HG03066 (cell line): ENCODE results near the gene GSE1.

Experiments
- ATAC-seq: cut with Tn5 transposase; IDR thresholded peaks from one replicate; pipeline ENCODE4 v1.9.1; 2021; ENCODE audit warnings: low read depth; ENCODE audit not compliant: unreplicated experiment

GSE1 gene

DNA sequence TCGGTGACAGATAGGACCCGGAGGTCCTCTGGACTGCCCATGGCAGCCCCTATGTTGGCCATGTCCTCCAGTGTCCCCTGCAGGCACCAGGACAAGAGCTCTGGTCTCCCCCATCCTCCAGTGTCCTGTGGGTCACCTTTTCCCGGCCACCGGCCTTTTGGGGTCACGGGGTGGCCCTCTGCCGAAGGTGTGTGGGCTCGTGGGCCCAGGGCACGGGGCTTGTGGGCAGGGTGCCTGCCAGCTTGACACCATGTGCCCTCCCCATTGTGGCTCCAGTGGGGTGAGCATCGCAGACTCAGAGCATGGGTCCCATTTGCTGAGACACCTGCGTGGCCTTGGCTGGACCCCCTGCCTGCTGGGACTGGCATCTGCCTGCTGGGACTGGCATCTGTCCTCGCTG, 18.1 kb downstream of the GSE1 start:
- no peak for ATAC-seq

GRCh38 chr16:85631802-85632393, 18.8 kb downstream of the GSE1 start:
- ATAC-seq = no peak

DNA sequence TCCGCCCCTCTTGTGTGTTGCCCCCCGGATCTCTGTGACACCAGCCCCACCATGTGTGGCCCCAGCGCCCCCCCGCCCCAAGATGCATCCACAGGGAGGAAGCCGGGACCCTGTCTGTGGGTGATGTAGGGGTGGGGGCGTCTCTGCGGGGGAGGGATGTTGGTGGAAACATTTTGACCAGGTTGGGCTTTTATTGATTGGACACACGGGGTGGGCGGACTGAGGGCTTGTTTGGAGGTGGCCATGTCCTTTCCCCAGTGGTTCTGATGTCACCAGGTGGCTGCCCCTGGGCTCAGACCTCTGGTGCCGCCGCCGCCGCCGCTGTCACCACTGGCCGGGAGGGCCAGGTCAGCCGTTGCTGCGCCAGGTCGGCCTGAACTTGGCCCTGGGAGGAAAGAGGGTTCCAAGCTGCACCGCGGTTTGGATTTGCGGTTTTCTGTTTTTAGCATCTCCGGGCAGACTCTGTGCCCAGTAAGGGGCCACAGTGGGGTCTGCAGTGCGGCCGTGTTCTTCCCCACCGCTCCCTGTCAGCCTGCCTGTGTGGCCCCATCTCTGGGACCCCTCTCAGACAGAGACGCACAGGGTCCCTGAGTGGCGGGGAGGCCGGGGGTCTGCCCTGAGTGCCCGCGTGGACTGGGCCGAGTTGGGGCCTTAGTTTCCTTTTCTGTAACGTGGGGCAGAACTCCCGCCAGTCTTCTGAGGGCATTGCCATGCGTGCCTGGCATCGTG, 19.8 kb downstream of the GSE1 start:
- ATAC-seq = no peak

GRCh38 chr16:85633438-85633743, 20.3 kb downstream of the GSE1 start:
- ATAC-seq = no peak

GRCh38 chr16:85633888-85634287, 20.8 kb downstream of the GSE1 start:
- no peak for ATAC-seq

- no peak for ATAC-seq
Measured at GRCh38 chr16:85634747-85635544, 21.8 kb downstream of the GSE1 start.

DNA sequence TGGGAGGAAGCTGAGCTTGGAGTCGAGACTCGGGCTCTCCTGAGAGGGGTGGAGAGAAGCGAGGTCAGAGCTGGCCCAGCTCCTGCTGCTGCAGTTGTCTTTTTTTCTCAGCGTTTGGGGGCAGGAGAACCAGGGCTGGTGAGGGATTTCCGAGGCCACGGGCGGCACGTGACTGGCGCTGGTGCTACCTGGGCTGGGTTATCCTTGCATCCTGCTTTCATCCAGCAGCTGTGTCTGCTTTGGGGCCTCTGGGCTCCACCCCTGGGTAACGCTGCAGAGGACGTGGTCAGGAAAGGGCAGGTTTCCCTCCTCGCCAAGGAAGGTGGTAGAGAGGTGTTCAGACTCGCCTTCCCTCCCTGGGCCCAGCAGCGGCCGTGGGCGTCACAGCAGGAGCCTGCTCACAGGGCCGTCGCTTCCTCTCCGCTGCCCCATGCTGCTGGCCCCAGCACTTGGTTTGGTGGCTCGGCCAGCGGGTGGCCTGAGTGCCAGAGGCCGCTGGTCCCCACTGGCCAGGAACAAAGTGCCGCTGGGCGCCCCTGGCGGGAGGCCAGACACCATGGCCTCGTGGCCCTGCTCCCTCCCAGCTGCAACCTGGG, 22.5 kb downstream of the GSE1 start:
- no peak for ATAC-seq

GRCh38 chr16:85636234-85636812, 23.2 kb downstream of the GSE1 start:
- no peak for ATAC-seq

GRCh38 chr16:85637061-85637807, 24.1 kb downstream of the GSE1 start:
- no peak for ATAC-seq

DNA sequence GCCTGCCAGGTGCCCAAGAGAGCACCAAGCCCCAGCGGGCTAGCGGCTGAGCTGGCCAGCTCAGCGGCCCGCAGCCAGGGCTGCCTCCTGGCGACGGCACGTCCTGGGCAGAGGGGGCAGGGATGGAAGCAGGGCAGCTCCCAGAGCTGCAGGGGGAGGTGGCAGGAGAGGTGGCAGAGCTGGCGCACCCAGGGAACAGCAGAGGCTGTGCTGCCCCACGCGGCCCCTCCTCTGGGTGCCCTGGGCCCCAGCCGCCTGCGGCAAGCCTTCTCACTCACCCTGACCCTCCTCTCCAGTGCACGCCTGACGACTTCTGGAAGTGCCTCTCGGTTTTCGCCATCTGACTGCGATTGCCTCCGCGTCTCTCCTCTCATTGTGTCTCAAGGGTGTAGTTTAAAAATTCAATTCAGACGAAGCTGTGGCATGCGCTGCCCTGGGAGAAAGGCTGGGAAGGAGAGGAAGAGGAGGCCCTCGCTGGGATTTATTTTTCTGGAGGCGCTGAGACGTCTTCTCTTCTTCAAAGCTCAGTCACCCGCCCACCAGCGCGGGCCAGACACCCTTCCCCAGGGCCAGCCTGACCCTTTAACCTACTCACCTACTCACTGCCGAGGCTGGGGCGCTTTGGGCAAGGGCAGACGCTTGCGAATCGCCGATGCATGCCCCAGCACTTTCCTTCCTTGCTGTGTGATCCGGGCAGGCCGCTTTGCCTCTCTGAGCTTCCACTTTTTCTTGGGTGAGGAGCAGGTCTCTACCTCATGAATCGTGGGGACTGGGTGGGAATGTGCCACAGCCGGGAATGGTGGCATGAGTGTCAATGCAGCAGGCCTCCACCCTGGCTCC, 24.9 kb downstream of the GSE1 start:
- no peak for ATAC-seq

- no peak for ATAC-seq
Measured at GRCh38 chr16:85638695-85639409, 25.7 kb downstream of the GSE1 start.

GRCh38 chr16:85639529-85640253, 26.6 kb downstream of the GSE1 start:
- ATAC-seq = no peak

DNA sequence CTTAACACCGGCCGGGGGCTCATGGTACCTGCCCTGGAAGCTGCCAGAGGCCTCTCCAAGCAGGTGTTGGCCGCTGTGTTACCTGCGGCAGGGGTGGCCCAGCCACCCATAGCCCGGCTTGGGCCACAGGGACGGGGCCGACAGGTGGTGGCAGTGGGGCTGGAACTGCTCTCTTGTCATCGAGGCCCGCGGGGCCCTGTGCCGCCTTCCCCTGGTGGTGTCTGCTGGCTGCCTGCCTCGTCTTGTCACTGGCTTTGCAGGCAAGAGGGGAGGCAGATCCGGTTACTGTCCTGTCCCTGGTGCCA, 27.1 kb downstream of the GSE1 start:
- no peak for ATAC-seq

GRCh38 chr16:85640585-85640984, 27.5 kb downstream of the GSE1 start:
- no peak for ATAC-seq

GRCh38 chr16:85641305-85641704, 28.2 kb downstream of the GSE1 start:
- no peak for ATAC-seq

GRCh38 chr16:85641776-85642176, 28.7 kb downstream of the GSE1 start:
- no peak for ATAC-seq

DNA sequence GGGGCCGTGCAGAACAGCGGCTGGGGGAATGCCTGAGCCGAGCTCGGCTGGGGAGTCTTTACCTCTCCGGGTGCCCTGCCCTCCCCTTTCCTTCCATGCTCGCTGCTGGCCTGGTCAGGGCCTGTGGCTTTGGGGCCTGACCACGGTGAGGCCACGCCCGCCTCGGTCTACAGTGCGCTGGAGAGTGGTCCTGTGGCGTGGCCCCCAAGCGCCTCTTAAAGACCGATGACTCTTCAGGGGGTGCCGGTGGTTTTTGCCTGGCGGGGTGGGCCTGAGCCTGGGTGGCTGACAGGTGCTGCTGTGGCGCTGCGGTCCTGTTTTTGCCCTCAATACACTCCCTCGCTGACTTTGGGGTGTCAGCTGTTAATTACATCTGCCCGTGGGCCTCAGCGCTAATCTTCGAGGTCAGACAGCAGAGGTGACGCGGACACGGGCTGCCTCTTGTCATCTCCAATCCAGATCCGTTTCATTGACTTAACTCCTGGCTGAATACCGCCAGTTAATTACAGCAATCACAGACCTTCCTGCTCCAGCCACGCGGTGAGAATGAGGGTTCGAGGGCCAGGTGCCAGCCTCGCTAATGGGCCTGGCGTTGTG, 29.7 kb downstream of the GSE1 start:
- no peak for ATAC-seq

DNA sequence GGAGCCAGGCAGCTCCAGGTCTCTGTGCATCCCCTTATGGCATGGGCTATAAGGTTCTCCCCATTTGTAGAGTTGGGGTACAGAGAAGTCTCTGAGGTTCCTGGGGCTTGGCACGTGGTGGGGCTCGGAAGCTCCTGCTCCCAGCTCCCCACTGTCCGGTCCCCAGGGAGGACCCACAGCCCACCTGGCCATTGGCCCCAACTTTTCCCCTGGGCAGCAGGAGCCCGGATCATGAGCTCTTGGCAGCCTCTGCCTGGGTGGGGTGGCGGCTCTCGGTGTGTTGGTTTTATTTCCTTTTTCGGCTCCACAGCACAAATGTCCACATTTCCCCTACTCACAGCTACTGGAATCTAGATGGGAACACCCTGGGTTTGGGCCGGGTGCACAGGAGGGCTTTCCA, 30.5 kb downstream of the GSE1 start:
- no peak for ATAC-seq
